IPS DF 6.9 (cell line): Measurements from ENCODE around the gene ZDHHC18.

Experiments used
- DNase-seq: peaks from one replicate; pipeline ENCODE4 v3.0.0-alpha.2; 2013; ENCODE audit warnings: low read depth, low spot score
- H3K27ac ChIP-seq: one replicate; pipeline ENCODE4 v1.5.1; 2013; ENCODE audit warnings: low read length, control low read depth
- H3K27me3 ChIP-seq: 2 replicates; pipeline ENCODE4 v1.6.1; 2013; ENCODE audit warnings: mild to moderate bottlenecking, low read length; ENCODE audit not compliant: control insufficient read depth, insufficient read depth
- H3K36me3 ChIP-seq: 2 replicates; pipeline ENCODE4 v1.6.1; 2013; ENCODE audit warnings: low read length; ENCODE audit not compliant: control insufficient read depth, insufficient read depth
- H3K4me1 ChIP-seq: 2 replicates; pipeline ENCODE4 v1.6.1; 2013; ENCODE audit warnings: low read length; ENCODE audit not compliant: control insufficient read depth, insufficient read depth
- H3K4me3 ChIP-seq: 2 replicates; pipeline ENCODE4 v1.5.1; 2013; ENCODE audit warnings: mild to moderate bottlenecking, low read length
- H3K9me3 ChIP-seq: 2 replicates; pipeline ENCODE4 v1.6.1; 2013; ENCODE audit warnings: low read length, inconsistent platforms; ENCODE audit not compliant: control insufficient read depth, insufficient read depth
- WGBS: extraction: QIAGEN DNeasy Blood & Tissue Kit; methylation state at CpG from one replicate; pipeline ENCODE4 v1.1.7; 2013; ENCODE audit warnings: mixed read lengths, missing lambda C conversion rate; ENCODE audit not compliant: insufficient read length, insufficient coverage; 5-methylcytosine and 5-hydroxymethylcytosine counted together

The ZDHHC18 gene

GRCh38 chr1:26826261-26827105 lies at the start of gene ZDHHC18:
Gene ZDHHC18, plus strand, starts transcription at chr1:26826688. Its CDS starts 117 bp downstream, at chr1:26826805.
- 0 out of 2 replicates have a peak, but pooled peaks cover 1% of the 10 kb centered on the region for H3K36me3 ChIP-seq
- no peak within 1 kb of the TSS for H3K27ac ChIP-seq
- H3K9me3 ChIP-seq: no peaks in the 10 kb centered on the region
- WGBS: no CpG with 5 or more reads among the region's 107 CpGs
- peak within 1 kb of the TSS; percentile 81 for H3K4me3 ChIP-seq
- no peaks in the 10 kb centered on the region for H3K4me1 ChIP-seq
- H3K27me3 ChIP-seq: no peaks in the 10 kb centered on the region
- peak; percentile 16 for DNase-seq

GRCh38 chr1:26779098-26779668 lies 47.3 kb upstream of the ZDHHC18 start:
- H3K4me1 ChIP-seq: no peaks in the 10 kb centered on the region
- H3K36me3 ChIP-seq: peaks cover 44% of the 10 kb centered on the region
- no peak overlapping the region for H3K27ac ChIP-seq
- no peaks in the 10 kb centered on the region for H3K9me3 ChIP-seq
- no CpG with 5 or more reads among the region's 11 CpGs for WGBS
- H3K27me3 ChIP-seq: no peaks in the 10 kb centered on the region
- no peak for DNase-seq
- H3K4me3 ChIP-seq: no peak overlapping the region

- peaks cover 32% of the 10 kb centered on the region for H3K36me3 ChIP-seq
- no peak for DNase-seq
- 100% methylated on average over 1 of the region's 21 CpGs for WGBS
Observed at GRCh38 chr1:26780344-26780957, 46.0 kb upstream of the ZDHHC18 start.

GRCh38 chr1:26781206-26781825 lies 45.2 kb upstream of the ZDHHC18 start:
- H3K4me3 ChIP-seq: no peak overlapping the region
- no peak for DNase-seq
- no peaks in the 10 kb centered on the region for H3K9me3 ChIP-seq
- H3K4me1 ChIP-seq: peaks cover 2% of the 10 kb centered on the region; the same call in 1 of the 2 replicates
- H3K27me3 ChIP-seq: no peaks in the 10 kb centered on the region
- no peak overlapping the region for H3K27ac ChIP-seq
- WGBS: no CpG with 5 or more reads among the region's 11 CpGs
- peaks cover 27% of the 10 kb centered on the region for H3K36me3 ChIP-seq

More at GRCh38 chr1:26780344-26780957, 46.0 kb upstream of the ZDHHC18 start:
- H3K4me1 ChIP-seq: no peaks in the 10 kb centered on the region
- H3K27me3 ChIP-seq: no peaks in the 10 kb centered on the region
- H3K27ac ChIP-seq: no peak overlapping the region
- no peaks in the 10 kb centered on the region for H3K9me3 ChIP-seq
- H3K4me3 ChIP-seq: no peak overlapping the region

- H3K36me3 ChIP-seq: peaks cover 22% of the 10 kb centered on the region
- no peak overlapping the region for H3K4me3 ChIP-seq
- H3K27ac ChIP-seq: no peak overlapping the region
- no peaks in the 10 kb centered on the region for H3K27me3 ChIP-seq
- H3K4me1 ChIP-seq: peaks cover 7% of the 10 kb centered on the region
- DNase-seq: no peak
- H3K9me3 ChIP-seq: no peaks in the 10 kb centered on the region
- WGBS: no CpG with 5 or more reads among the region's 3 CpGs
Observed at GRCh38 chr1:26782521-26783212, 43.8 kb upstream of the ZDHHC18 start.

- DNase-seq: no peak
- WGBS: no CpG with 5 or more reads among the region's 5 CpGs
- Histone ChIP-seq H3K27me3 (no peaks in the 10 kb centered on the region), H3K9me3 (no peaks in the 10 kb centered on the region), H3K27ac (no peak overlapping the region), H3K4me1 (peaks cover 7% of the 10 kb centered on the region), H3K36me3 (peaks cover 18% of the 10 kb centered on the region), H3K4me3 (no peak overlapping the region)
Observed at GRCh38 chr1:26783646-26784022, 42.9 kb upstream of the ZDHHC18 start.

- DNase-seq: no peak
- peaks cover 10% of the 10 kb centered on the region for H3K4me1 ChIP-seq
- H3K27me3 ChIP-seq: no peaks in the 10 kb centered on the region
- H3K27ac ChIP-seq: no peak overlapping the region
- WGBS: no CpG with 5 or more reads among the region's 2 CpGs
- no peak overlapping the region for H3K4me3 ChIP-seq
- no peaks in the 10 kb centered on the region for H3K9me3 ChIP-seq
- peaks cover 17% of the 10 kb centered on the region for H3K36me3 ChIP-seq
Observed at GRCh38 chr1:26784023-26784871, 42.2 kb upstream of the ZDHHC18 start.

GRCh38 chr1:26784886-26785285 lies 41.6 kb upstream of the ZDHHC18 start:
- no CpG with 5 or more reads among the region's 1 CpG for WGBS
- no peak overlapping the region for H3K27ac ChIP-seq
- no peak for DNase-seq

GRCh38 chr1:26785611-26786436 lies 40.7 kb upstream of the ZDHHC18 start:
- H3K36me3 ChIP-seq: peaks cover 2% of the 10 kb centered on the region; the same call in 1 of the 2 replicates
- no peak overlapping the region for H3K4me3 ChIP-seq
- H3K27ac ChIP-seq: no peak overlapping the region
- no peak for DNase-seq
- no peaks in the 10 kb centered on the region for H3K9me3 ChIP-seq
- H3K4me1 ChIP-seq: peaks cover 10% of the 10 kb centered on the region
- no CpG with 5 or more reads among the region's 5 CpGs for WGBS
- no peaks in the 10 kb centered on the region for H3K27me3 ChIP-seq

More at GRCh38 chr1:26784886-26785285, 41.6 kb upstream of the ZDHHC18 start:
- peaks cover 11% of the 10 kb centered on the region for H3K36me3 ChIP-seq
- H3K4me1 ChIP-seq: peaks cover 10% of the 10 kb centered on the region
- H3K4me3 ChIP-seq: no peak overlapping the region
- H3K9me3 ChIP-seq: no peaks in the 10 kb centered on the region
- no peaks in the 10 kb centered on the region for H3K27me3 ChIP-seq
